ENCODE data around the gene LZTS2.

- TF ChIP-seq EZH2 (IDR thresholded peaks at IDR 0.05; ENCODE audit: borderline replicate concordance, low read depth, low read length, poor library complexity, severe bottlenecking) (no peak), CTCF (conservative IDR thresholded peaks at IDR 0.05; ENCODE audit: low read depth, low read length) (no peak)
Observed at GRCh38 chr10:101021239-101021638, 21.6 kb downstream of the LZTS2 start.
